MM.1S (cell line): Measurements from ENCODE around the gene TPM2.

Experiments
- CTCF ChIP-seq: fragments of 300-600 bp; sonication (generic); IDR thresholded peaks from 2 replicates; pipeline ENCODE4 v1.5.1; 2016; ENCODE audit warnings: antibody characterized with exemption, low read length, mixed read lengths
- EZH2 ChIP-seq: fragments of 300-600 bp; sonication (generic); optimal IDR thresholded peaks from 2 replicates; pipeline ENCODE3; 2017; ENCODE audit warnings: low read depth, mild to moderate bottlenecking, antibody characterized with exemption, low read length, mixed read lengths

- TF ChIP-seq EZH2 = no peak
- peak; percentile 92 for TF ChIP-seq CTCF
Observed at GRCh38 chr9:35696520-35697215, 6.9 kb upstream of the TPM2 start.
